K562 (cell line): ENCODE data around the gene POR. TPM values are rescaled to one million over a fixed set of nuclear protein-coding genes. Genes with fewer than 3 reads are reported as not detected.

ENCODE experiments used
- BDP1 ChIP-seq: IDR thresholded peaks from 3 replicates; pipeline ENCODE4 v1.6.1; 2011; ENCODE audit not compliant: insufficient read length, insufficient read depth
- BRD9 ChIP-seq: fragments of 450-650 bp; IDR thresholded peaks from 2 replicates; pipeline ENCODE4 v1.6.1; 2018; ENCODE audit warnings: low read depth; ENCODE audit not compliant: partially characterized antibody
- ETV5 ChIP-seq: sonication (generic); formaldehyde crosslinking; IDR thresholded peaks from 2 replicates; pipeline ENCODE4 v1.4.0; 2020; ENCODE audit warnings: low read depth, mild to moderate bottlenecking, missing genetic modification reagents
- FOXJ3 ChIP-seq: sonication (generic); formaldehyde crosslinking; IDR thresholded peaks from 2 replicates; pipeline ENCODE4 v1.4.0; 2020; ENCODE audit warnings: mild to moderate bottlenecking, missing genetic modification reagents
- HIVEP1 ChIP-seq: fragments of 250-450 bp; sonication (Bioruptor Pico); IDR thresholded peaks from 2 replicates; pipeline ENCODE4 v1.4.0; 2020; ENCODE audit warnings: mild to moderate bottlenecking
- HOMEZ ChIP-seq: fragments of 250-450 bp; sonication (Bioruptor Pico); IDR thresholded peaks from 2 replicates; pipeline ENCODE4 v1.4.0; 2020; ENCODE audit warnings: mild to moderate bottlenecking, moderate library complexity
- LCOR ChIP-seq: sonication (generic); formaldehyde crosslinking; IDR thresholded peaks from 2 replicates; pipeline ENCODE4 v1.8.0; 2022; ENCODE audit warnings: mild to moderate bottlenecking, missing genetic modification reagents
- MYBL2 ChIP-seq, 2 experiments: fragments of 450-650 bp in 1 of 2; sonication (generic) in 1 of 2; formaldehyde crosslinking in 1 of 2; IDR thresholded peaks; 2 replicates each; pipeline versions ENCODE4 v1.6.1 to v1.8.1; 2017 to 2022; ENCODE audit warnings: borderline replicate concordance in 1 of 2, inconsistent platforms in 1 of 2, low read depth in 1 of 2, mild to moderate bottlenecking in 1 of 2, missing genetic modification reagents in 1 of 2, moderate library complexity in 1 of 2
- NR4A1 ChIP-seq, 2 experiments: fragments of 250-450 bp in 1 of 2; fragments of 450-650 bp in 1 of 2; sonication (Bioruptor Pico) in 1 of 2; IDR thresholded peaks; 2 replicates each; pipeline versions ENCODE4 v1.4.0 to v1.6.1; 2016 to 2020; ENCODE audit warnings: mild to moderate bottlenecking in 2 of 2, missing compliant biosample characterization in 1 of 2, missing genetic modification characterization in 1 of 2, moderate library complexity in 1 of 2
- POLR2AphosphoS5 ChIP-seq: IDR thresholded peaks from 2 replicates; pipeline ENCODE4 v1.6.1; 2011; ENCODE audit warnings: mild to moderate bottlenecking, low read depth, low read length, moderate library complexity; ENCODE audit not compliant: control insufficient read depth, insufficient read depth
- RBM17 ChIP-seq: fragments of 200-400 bp; formaldehyde crosslinking; IDR thresholded peaks from 2 replicates; pipeline ENCODE4 v1.6.1; 2017; ENCODE audit warnings: low read depth, mild to moderate bottlenecking, low read length, borderline replicate concordance
- SMAD4 ChIP-seq: fragments of 250-450 bp; sonication (Bioruptor Pico); conservative IDR thresholded peaks from 2 replicates; pipeline ENCODE4 v1.8.0; 2021; ENCODE audit warnings: inconsistent platforms, mild to moderate bottlenecking, moderate library complexity
- TCF7 ChIP-seq: sonication (generic); IDR thresholded peaks from 2 replicates; pipeline ENCODE4 v1.6.1; 2016; ENCODE audit warnings: antibody characterized with exemption, borderline replicate concordance
- ZC3H11A ChIP-seq: IDR thresholded peaks from 2 replicates; pipeline ENCODE4 v1.6.1; 2012; ENCODE audit warnings: low read depth, low read length, improper control_type of control experiment
- ZFPM2 ChIP-seq: fragments of 250-450 bp; sonication (Bioruptor Pico); IDR thresholded peaks from 2 replicates; pipeline ENCODE4 v1.5.1; 2022; ENCODE audit warnings: mild to moderate bottlenecking
- ZNF143 ChIP-seq: sonication (generic); formaldehyde crosslinking; IDR thresholded peaks from 2 replicates; pipeline ENCODE4 v1.9.0; 2022; ENCODE audit warnings: mild to moderate bottlenecking, missing genetic modification reagents
- ZNF609 ChIP-seq: sonication (generic); formaldehyde crosslinking; IDR thresholded peaks from 2 replicates; pipeline ENCODE4 v1.8.1; 2023; ENCODE audit warnings: missing genetic modification reagents, mild to moderate bottlenecking, borderline replicate concordance
- ZNF76 ChIP-seq: fragments of 250-450 bp; sonication (Bioruptor Pico); IDR thresholded peaks from 2 replicates; pipeline ENCODE4 v1.4.0; 2020; ENCODE audit warnings: mild to moderate bottlenecking, moderate library complexity, borderline replicate concordance
- polyA plus RNA-seq, 8 experiments: library from polyadenylated mRNA; depleted of rRNA in 4 of 8; stranded (reverse) in 5 of 8; unstranded in 3 of 8; fragments of >200 nt; fragmentation: Nextera tagmentation in 2 of 8; fragmentation: Illumina TruSeq in 1 of 8; extraction: Ambion mirVana in 2 of 8; extraction: Trizol in 1 of 8; gene quantifications; 2 replicates each; pipeline versions ENCODE4 v1.2.1 to v1.2.3, GENCODE V29; 2011 to 2014; ENCODE audit warnings: inconsistent platforms in 1 of 8, missing spikeins in 1 of 8
- total RNA-seq, 7 experiments: library from RNA; depleted of rRNA in 6 of 7; stranded (reverse); fragments of >200 nt in 6 of 7; fragmentation: Illumina TruSeq in 2 of 7; extraction: Trizol in 2 of 7; gene quantifications; 2 replicates each; pipeline versions ENCODE4 v1.2.1 to v1.2.3, GENCODE V29; 2011 to 2021; ENCODE audit warnings: low replicate concordance in 1 of 7
- TF ChIP-seq, protein P1 (sequence below): fragments of 200-800 bp; sonication (Bioruptor generic); IDR thresholded peaks from 2 replicates; pipeline ENCODE4 v1.6.1; 2017; ENCODE audit warnings: missing genetic modification characterization, missing compliant biosample characterization

POR gene
- total and polyA plus RNA-seq, 9 of the 15 experiments (the other 6 are each of a cell fraction or from before 2014, with no cell fraction given): 4.7 to 142 (median 40.8) TPM

DNA sequence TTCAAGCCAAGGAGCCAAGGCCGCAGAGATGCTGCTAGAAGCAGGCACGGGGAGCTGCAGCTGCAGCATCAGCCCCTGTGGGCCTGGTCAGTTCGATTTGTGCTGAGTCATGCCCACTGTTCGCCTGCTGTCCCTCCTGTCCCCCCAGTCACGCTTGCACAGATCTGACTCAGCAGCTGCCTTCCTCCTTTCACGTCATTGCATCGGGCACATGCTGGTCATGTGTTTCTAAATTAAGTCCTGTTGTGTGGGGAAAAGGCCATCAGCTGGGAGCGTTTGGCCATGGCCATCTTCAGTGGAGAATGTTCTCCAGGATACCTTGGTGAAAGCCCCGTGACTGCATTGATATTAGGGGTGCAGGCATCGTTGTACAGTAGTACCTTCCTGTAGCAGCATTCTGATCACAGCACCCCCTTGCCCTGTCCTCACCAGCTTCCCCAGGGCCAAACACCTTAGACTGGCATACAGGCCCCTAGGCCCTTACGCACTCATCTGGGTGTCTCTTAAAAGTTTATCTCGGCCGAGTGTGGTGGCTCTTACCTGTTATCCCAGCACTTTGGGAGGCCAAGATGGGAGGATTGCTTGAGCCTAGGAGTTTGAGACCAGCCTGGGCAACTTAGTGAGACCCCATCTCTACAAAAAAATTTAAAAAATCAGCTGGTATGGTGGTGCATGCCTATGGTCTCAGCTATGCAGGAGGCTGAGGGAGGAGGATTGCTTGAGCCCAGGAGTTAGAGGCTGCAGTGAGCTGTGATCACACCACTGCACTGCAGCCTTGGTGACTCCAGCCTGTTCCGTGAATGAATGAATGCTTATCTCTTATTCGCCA, 23.2 kb downstream of the POR start (continued):
- TF ChIP-seq ZNF609 (CRISPR knock-in tag): no peak
- no peak for TF ChIP-seq ZNF76 (CRISPR knock-in tag)
- 0 out of 2 replicates have a peak, but pooled peaks have one; percentile 39 for TF ChIP-seq ETV5 (CRISPR knock-in tag)
- TF ChIP-seq ZNF143 (CRISPR knock-in tag): no peak
- TF ChIP-seq MYBL2 (IDR thresholded peaks at IDR 0.05; ENCODE audit: low read depth): no peak
- TF ChIP-seq MYBL2 (CRISPR knock-in tag; IDR thresholded peaks at IDR 0.05; ENCODE audit: borderline replicate concordance): no peak
- no peak for TF ChIP-seq ZFPM2
- TF ChIP-seq POLR2AphosphoS5: no peak
- TF ChIP-seq ZC3H11A: no peak
- peak; percentile 92; the same call in 1 of the 2 replicates for TF ChIP-seq SMAD4 (CRISPR knock-in tag)
- no peak for TF ChIP-seq BRD9
- TF ChIP-seq FOXJ3 (CRISPR knock-in tag): no peak
- no peak for TF ChIP-seq LCOR
- TF ChIP-seq HIVEP1: no peak
- no peak for TF ChIP-seq HOMEZ (CRISPR knock-in tag)
- TF ChIP-seq TCF7: no peak
- no peak for TF ChIP-seq BDP1
- no peak for TF ChIP-seq RBM17
- TF ChIP-seq, protein P1, sequence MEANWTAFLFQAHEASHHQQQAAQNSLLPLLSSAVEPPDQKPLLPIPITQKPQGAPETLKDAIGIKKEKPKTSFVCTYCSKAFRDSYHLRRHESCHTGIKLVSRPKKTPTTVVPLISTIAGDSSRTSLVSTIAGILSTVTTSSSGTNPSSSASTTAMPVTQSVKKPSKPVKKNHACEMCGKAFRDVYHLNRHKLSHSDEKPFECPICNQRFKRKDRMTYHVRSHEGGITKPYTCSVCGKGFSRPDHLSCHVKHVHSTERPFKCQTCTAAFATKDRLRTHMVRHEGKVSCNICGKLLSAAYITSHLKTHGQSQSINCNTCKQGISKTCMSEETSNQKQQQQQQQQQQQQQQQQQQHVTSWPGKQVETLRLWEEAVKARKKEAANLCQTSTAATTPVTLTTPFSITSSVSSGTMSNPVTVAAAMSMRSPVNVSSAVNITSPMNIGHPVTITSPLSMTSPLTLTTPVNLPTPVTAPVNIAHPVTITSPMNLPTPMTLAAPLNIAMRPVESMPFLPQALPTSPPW (CRISPR knock-in tag): peak; percentile 74
- TF ChIP-seq NR4A1 (CRISPR knock-in tag; IDR thresholded peaks at IDR 0.05): no peak
- TF ChIP-seq NR4A1 (tag; IDR thresholded peaks at IDR 0.05): peak; percentile 92
